ENCODE results near the gene PIK3AP1. TPM values are rescaled to one million over a fixed set of nuclear protein-coding genes. Genes with fewer than 3 reads are reported as not detected.

PIK3AP1 gene
- total RNA-seq, 6 experiments from 2014 or later, result 36.2 to 197 (median 141) TPM

GRCh38 chr10:96692427-96692826 is 27.9 kb downstream of the PIK3AP1 start:
- ATAC-seq (no peak), DNase-seq (no peak)
- Histone ChIP-seq H3K4me1 (peaks cover 0 to 11% (median 8%) of the 10 kb centered on the region in 4 donors), H3K9me3 (no peaks in the 10 kb centered on the region), H3K27me3 (no peaks in the 10 kb centered on the region), H3K27ac (no peak overlapping the region), H3K36me3 (no peaks in the 10 kb centered on the region), H3K4me3 (no peak overlapping the region)
- 91% methylated on average over 4 of the region's 4 CpGs for WGBS (ENCODE audit: insufficient coverage, low coverage, low lambda C conversion rate, missing lambda C conversion rate)
- intact Hi-C loops (cut with DNase I), result no loop called here
- TF ChIP-seq CTCF (IDR thresholded peaks at IDR 0.05) (no peak), POLR2A (IDR thresholded peaks at IDR 0.05) (no peak)

- no peak for DNase-seq
- no peak for TF ChIP-seq CTCF (IDR thresholded peaks at IDR 0.05)
- no peak for TF ChIP-seq POLR2A (IDR thresholded peaks at IDR 0.05)
- Histone ChIP-seq H3K4me3 (no peak overlapping the region), H3K9me3 (no peaks in the 10 kb centered on the region), H3K27ac (no peak overlapping the region), H3K27me3 (no peaks in the 10 kb centered on the region), H3K4me1 (peaks cover 0 to 11% (median 8%) of the 10 kb centered on the region in 4 donors), H3K36me3 (no peaks in the 10 kb centered on the region)
- intact Hi-C loops (cut with DNase I), result no loop called here
- ATAC-seq, result no peak
Observed at GRCh38 chr10:96691761-96692160, 28.6 kb downstream of the PIK3AP1 start.

- intact Hi-C loops (cut with DNase I), result no loop called here
- no peak for DNase-seq
- TF ChIP-seq POLR2A (IDR thresholded peaks at IDR 0.05), result no peak
- TF ChIP-seq CTCF (IDR thresholded peaks at IDR 0.05), result no peak
- no peak overlapping the region for H3K27ac ChIP-seq
- H3K36me3 ChIP-seq, result no peaks in the 10 kb centered on the region
- no peak for ATAC-seq
- WGBS (ENCODE audit: insufficient coverage, low coverage, low lambda C conversion rate, missing lambda C conversion rate), result 73% methylated on average over 8 of the region's 9 CpGs
- H3K4me1 ChIP-seq, result peaks cover 0 to 12% (median 8%) of the 10 kb centered on the region in 4 donors
- H3K9me3 ChIP-seq, result no peaks in the 10 kb centered on the region
- no peaks in the 10 kb centered on the region for H3K27me3 ChIP-seq
- no peak overlapping the region for H3K4me3 ChIP-seq
Observed at GRCh38 chr10:96690755-96691730, 29.3 kb downstream of the PIK3AP1 start.

DNA sequence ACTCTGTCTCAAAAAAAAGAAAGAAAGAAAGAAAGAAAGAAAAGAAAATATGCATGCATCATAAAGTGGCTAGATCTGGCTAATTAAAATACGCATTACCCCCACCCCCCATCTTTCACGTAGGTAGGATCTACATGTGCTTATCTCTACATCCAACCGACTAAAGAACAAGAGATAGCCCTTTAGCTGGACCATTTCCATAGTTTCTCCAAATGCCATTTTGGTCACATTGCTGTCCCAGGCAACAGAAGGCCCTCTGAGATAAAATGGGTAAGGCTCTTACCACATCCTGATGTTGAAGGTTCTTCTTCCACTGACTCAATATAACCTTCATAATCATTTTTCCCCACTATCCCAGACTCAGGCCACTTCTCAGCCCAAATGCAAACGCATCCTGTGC is 31.5 kb downstream of the PIK3AP1 start:
- WGBS (ENCODE audit: insufficient coverage, low coverage, low lambda C conversion rate, missing lambda C conversion rate), result 73% methylated on average over 3 of the region's 4 CpGs
- DNase-seq (no peak), ATAC-seq (no peak)
- no peaks in the 10 kb centered on the region for H3K9me3 ChIP-seq
- H3K36me3 ChIP-seq, result no peaks in the 10 kb centered on the region
- intact Hi-C loops (cut with DNase I), result no loop called here
- no peak overlapping the region for H3K4me3 ChIP-seq
- H3K27ac ChIP-seq, result no peak overlapping the region
- no peak for TF ChIP-seq CTCF (IDR thresholded peaks at IDR 0.05)
- TF ChIP-seq POLR2A (IDR thresholded peaks at IDR 0.05), result no peak
- no peaks in the 10 kb centered on the region for H3K27me3 ChIP-seq
- peaks cover 0 to 8% (median 0%) of the 10 kb centered on the region in 4 donors for H3K4me1 ChIP-seq

Data from right lobe of liver (tissue), 6 donors.